Heart left ventricle (tissue), 16 donors: ENCODE measurements around the gene NUMA1. TPM values are rescaled to one million over a fixed set of nuclear protein-coding genes. Genes with fewer than 3 reads are reported as not detected.

ENCODE experiments used
- ATAC-seq, 4 donors: fragments of 200-7000 bp; cut with Tn5 transposase; one replicate each; pipeline ENCODE4 v1.9.1; 2020 to 2022; ENCODE audit warnings: moderate library complexity in 4 of 4, mild to moderate bottlenecking in 3 of 4, moderate number of reproducible peaks in 1 of 4
- DNase-seq, 5 donors: peaks; one replicate each; pipeline ENCODE4 v3.0.0-alpha.2; 2020
- H3K27ac ChIP-seq, 12 donors: fragments of 200-600 bp; sonication (generic) in 4 of 12; one replicate each; pipeline versions ENCODE4 v1.5.0 to v1.8.0; 2016 to 2022; ENCODE audit warnings: mild to moderate bottlenecking in 2 of 12
- H3K27me3 ChIP-seq, 9 donors: fragments of 200-600 bp; sonication (generic) in 2 of 9; one replicate each; pipeline versions ENCODE4 v1.5.1 to v1.8.0; 2016 to 2022; ENCODE audit warnings: mild to moderate bottlenecking in 3 of 9
- H3K36me3 ChIP-seq, 9 donors: fragments of 200-600 bp; sonication (generic) in 2 of 9; one replicate each; pipeline versions ENCODE4 v1.5.0 to v1.8.0; 2018 to 2022; ENCODE audit warnings: mild to moderate bottlenecking in 2 of 9
- H3K4me1 ChIP-seq, 12 donors: fragments of 200-600 bp; sonication (generic) in 4 of 12; one replicate each; pipeline versions ENCODE4 v1.5.0 to v1.8.0; 2016 to 2022; ENCODE audit warnings: mild to moderate bottlenecking in 3 of 12
- H3K4me3 ChIP-seq, 12 donors: fragments of 200-600 bp; sonication (generic) in 4 of 12; one replicate each; pipeline versions ENCODE4 v1.5.0 to v1.8.0; 2017 to 2022; ENCODE audit warnings: mild to moderate bottlenecking in 9 of 12, moderate library complexity in 4 of 12
- H3K9me3 ChIP-seq, 12 donors: fragments of 200-600 bp; sonication (generic) in 4 of 12; one replicate each; pipeline versions ENCODE4 v1.5.0 to v1.8.0; 2016 to 2022; ENCODE audit warnings: mild to moderate bottlenecking in 1 of 12
- CTCF ChIP-seq, 12 donors: fragments of 200-600 bp; sonication (generic) in 4 of 12; IDR thresholded peaks; one replicate each; pipeline versions ENCODE4 v1.5.0 to v1.8.0; 2018 to 2022; ENCODE audit warnings: antibody characterized with exemption in 12 of 12, mild to moderate bottlenecking in 5 of 12
- POLR2A ChIP-seq, 2 donors: fragments of 450-650 bp; IDR thresholded peaks; one replicate each; pipeline ENCODE4 v1.6.1; 2017; ENCODE audit warnings: antibody characterized with exemption in 2 of 2, mild to moderate bottlenecking in 2 of 2, moderate library complexity in 2 of 2
- WGBS, 4 donors: extraction: QIAGEN DNeasy Blood & Tissue Kit in 2 of 4; methylation state at CpG; one replicate each; pipeline versions ENCODE4 v1.1.5 to v1.1.7; 2013 to 2018; 5-methylcytosine and 5-hydroxymethylcytosine counted together
- intact Hi-C, 10 donors: fragments of 100-400 bp; cut with DNase I; formaldehyde crosslinking; loops; one replicate each; pipeline versions ENCODE4 v1.11.1 to v1.14.2; 2022
- polyA plus RNA-seq, 2 donors: library from polyadenylated mRNA; stranded (reverse); fragments of 200-250 nt; gene quantifications; one replicate each; pipeline ENCODE4 v1.2.3, GENCODE V29; 2013
- total RNA-seq, 9 donors: library from RNA; depleted of rRNA in 2 of 9; stranded (reverse); fragments of >200 nt in 2 of 9; fragmentation: NEBNext Ultra II Directional in 3 of 9; extraction: Animal tissue kit (Norgen Biotek cat#: 25700) in 3 of 9; gene quantifications; one replicate each; pipeline versions ENCODE4 v1.1.0 to v1.2.4, GENCODE V29; 2016 to 2023
- donor health status: ischemic (EF 13 %, LVEDD 7.1; RV severe dilation, severe dysfunction).
- donor health status: healthy with polysubstance abuse.
- donor health status: DM: no; HTN: yes; CAD: no.
- donor health status: DM: no; HTN: no; CAD: no.
- donor health status: ischemic (EF 25% LVEDD 6.9; RV normal size, moderate dysfunction).
- donor health status: ischemic (EF 25% LVEDD 5.7; RV mildly dilated, moderate dysfunction).
- donor health status: healthy.
- donor health status: DM: yes; HTN: yes; CAD: no.
- donor health status: ischemic (EF 35%, LVEDD 5.7; RV mildly dilated, moderate dysfunction).
- donor health status: nonischemic (EF 11% LVEDD 7.7; RV severe dilation, severe dysfunction).
- donor health status: DM: yes; HTN: yes; CAD: no.
- donor health status: PGD.
- donor health status: ischemic (EF 29% LVEDD 5.4; RV normal size, mild dysfunction).
- donor health status: nonischemic (EF 23%, LVEDD 6.1; RV moderate dilation, normal function).

The NUMA1 gene
- total and polyA plus RNA-seq, 11 donors, result 62.7 to 193 (median 101) TPM

GRCh38 chr11:71996946-71997345, 83.4 kb downstream of the NUMA1 start:
- WGBS, 4 donors, result 48 to 66% (median 53%) methylated on average over 8 of the region's 8 CpGs
- peaks cover 0 to 63% (median 15%) of the 10 kb centered on the region in 12 donors for H3K4me1 ChIP-seq
- H3K36me3 ChIP-seq, result peaks cover 0 to 32% (median 13%) of the 10 kb centered on the region in 9 donors
- no peaks in the 10 kb centered on the region for H3K9me3 ChIP-seq
- no peak overlapping the region for H3K4me3 ChIP-seq
- intact Hi-C loops, result no loop called here
- peak overlapping the region in 1 of 12 donors; percentile 93 for H3K27ac ChIP-seq
- ATAC-seq (peak in 3 of 4 donors; percentile 44 to 60 (median 54)), DNase-seq (peak in 2 of 5 donors; percentile 80 to 83)
- no peak for TF ChIP-seq CTCF (IDR thresholded peaks at IDR 0.05)
- no peak for TF ChIP-seq POLR2A (IDR thresholded peaks at IDR 0.05)
- H3K27me3 ChIP-seq, result no peaks in the 10 kb centered on the region

GRCh38 chr11:71996517-71996916, 83.8 kb downstream of the NUMA1 start:
- intact Hi-C loops, result no loop called here
- no peaks in the 10 kb centered on the region for H3K27me3 ChIP-seq
- DNase-seq (no peak), ATAC-seq (peak in 1 of 4 donors; percentile 1)
- 94 to 98% (median 96%) methylated on average over 3 to 4 of the region's 4 CpGs for WGBS, 4 donors
- H3K36me3 ChIP-seq, result peaks cover 0 to 32% (median 13%) of the 10 kb centered on the region in 9 donors
- peak overlapping the region in 1 of 12 donors; percentile 68 for H3K27ac ChIP-seq
- no peaks in the 10 kb centered on the region for H3K9me3 ChIP-seq
- TF ChIP-seq POLR2A (IDR thresholded peaks at IDR 0.05), result no peak
- TF ChIP-seq CTCF (IDR thresholded peaks at IDR 0.05), result no peak
- H3K4me3 ChIP-seq, result no peak overlapping the region
- H3K4me1 ChIP-seq, result peaks cover 0 to 62% (median 15%) of the 10 kb centered on the region in 12 donors

GRCh38 chr11:71995726-71996291, 84.5 kb downstream of the NUMA1 start:
- no peak for TF ChIP-seq CTCF (IDR thresholded peaks at IDR 0.05)
- TF ChIP-seq POLR2A (IDR thresholded peaks at IDR 0.05), result no peak
- Histone ChIP-seq H3K27me3 (no peaks in the 10 kb centered on the region), H3K4me1 (peaks cover 0 to 60% (median 15%) of the 10 kb centered on the region in 12 donors), H3K36me3 (peaks cover 0 to 32% (median 13%) of the 10 kb centered on the region in 9 donors), H3K27ac (no peak overlapping the region), H3K9me3 (no peaks in the 10 kb centered on the region), H3K4me3 (no peak overlapping the region)
- intact Hi-C loops, result no loop called here
- DNase-seq, result no peak
- WGBS, 4 donors, result 72 to 100% (median 84%) methylated on average over 1 to 3 of the region's 3 CpGs
- no peak for ATAC-seq

GRCh38 chr11:71994786-71995185, 85.6 kb downstream of the NUMA1 start:
- intact Hi-C loops, result no loop called here
- Histone ChIP-seq H3K36me3 (peaks cover 0 to 36% (median 14%) of the 10 kb centered on the region in 9 donors), H3K4me1 (peaks cover 0 to 54% (median 9%) of the 10 kb centered on the region in 12 donors), H3K27me3 (no peaks in the 10 kb centered on the region), H3K27ac (no peak overlapping the region), H3K9me3 (no peaks in the 10 kb centered on the region), H3K4me3 (no peak overlapping the region)
- TF ChIP-seq CTCF (IDR thresholded peaks at IDR 0.05) (no peak), POLR2A (IDR thresholded peaks at IDR 0.05) (no peak)
- DNase-seq (no peak), ATAC-seq (no peak)
- WGBS, 4 donors, result 82 to 92% (median 87%) methylated on average over 3 of the region's 3 CpGs
